Measurements from ENCODE around the gene DHX40. TPM values are rescaled to one million over a fixed set of nuclear protein-coding genes. Genes with fewer than 3 reads are reported as not detected.

DHX40 gene
- total and polyA plus RNA-seq, 2 of the 8 experiments (the other 6 are each of a cell fraction or from before 2014, with no cell fraction given), result 13.5 to 28.3 TPM

DNA sequence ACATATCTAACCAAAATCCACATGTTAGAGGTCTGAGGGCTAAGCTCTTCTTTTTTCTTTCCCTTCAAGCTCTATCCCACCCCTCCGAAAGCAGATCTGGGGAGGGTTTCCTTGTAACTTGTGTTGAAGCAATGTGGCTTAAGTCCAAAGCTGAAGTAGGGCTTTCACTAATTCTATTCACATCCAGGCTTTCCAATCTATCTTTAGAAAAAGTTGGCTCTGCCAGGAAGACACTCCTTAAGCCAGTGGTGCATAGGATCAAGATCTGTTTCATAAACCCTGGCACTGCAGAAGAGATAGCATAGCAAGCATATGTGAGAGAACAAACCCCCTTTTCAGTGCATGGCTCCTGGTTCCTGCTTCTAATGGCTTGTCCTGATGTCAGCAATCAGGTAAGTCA is 34.9 kb upstream of the DHX40 start:
- Histone ChIP-seq H4K5ac (ENCODE audit: insufficient read length, low read depth, low read length) (no peak overlapping the region), H4K20me1 (replicated peaks in 1 of 2; ENCODE audit: control insufficient read depth in 1 of 2, insufficient read depth in 2 of 2, low read length in 2 of 2) (no peaks in the 10 kb centered on the region), H3K4me1 (replicated peaks in 1 of 4; ENCODE audit: control insufficient read depth in 3 of 4, insufficient read depth in 4 of 4, low read length in 3 of 4) (no peaks in the 10 kb centered on the region), H4K8ac (ENCODE audit: extremely low read depth, insufficient read depth, low read length) (no peak overlapping the region), H3K4me2 (ENCODE audit: insufficient read depth in 1 of 2, low read depth in 2 of 2, low read length in 2 of 2) (no peak overlapping the region), H2BK120ac (replicated peaks; ENCODE audit: low read depth, low read length) (no peak overlapping the region), H3K9me3 (ENCODE audit: insufficient read depth in 2 of 2, low read depth in 1 of 2, low read length in 1 of 2) (no peaks in the 10 kb centered on the region), H3K36me3 (ENCODE audit: control insufficient read depth in 2 of 4, insufficient read depth in 4 of 4, low read length in 3 of 4) (no peaks in the 10 kb centered on the region), H2BK5ac (ENCODE audit: low read depth, low read length) (no peak overlapping the region), H3K4ac (replicated peaks; ENCODE audit: insufficient read length, low read depth, low read length) (no peak overlapping the region), H3K23ac (ENCODE audit: insufficient read length) (no peak overlapping the region), H2BK12ac (ENCODE audit: low read depth, low read length) (no peak overlapping the region), H2AFZ (ENCODE audit: low read length) (no peak overlapping the region), H2BK20ac (ENCODE audit: low read length) (no peak overlapping the region), H3K27me3 (replicated peaks in 1 of 4; ENCODE audit: control insufficient read depth in 3 of 4, extremely low read depth in 1 of 4, insufficient read depth in 3 of 4, low read length in 3 of 4) (no peaks in the 10 kb centered on the region; a peak in 1 of 7 replicates), H3K79me1 (ENCODE audit: low read depth, low read length) (no peaks in the 10 kb centered on the region), H3K14ac (ENCODE audit: insufficient read length) (no peak overlapping the region), H4K91ac (replicated peaks; ENCODE audit: insufficient read length, low read length) (no peak overlapping the region), H3K56ac (replicated peaks; ENCODE audit: insufficient read length, low read depth, low read length) (no peak overlapping the region), H2AK5ac (ENCODE audit: low read depth, low read length) (no peak overlapping the region), H2BK15ac (ENCODE audit: low read length) (no peak overlapping the region), H3K27ac (ENCODE audit: low read depth, low read length) (no peak overlapping the region), H3K79me2 (ENCODE audit: control insufficient read depth in 1 of 2, insufficient read depth in 2 of 2, low read length in 2 of 2) (no peaks in the 10 kb centered on the region), H3K18ac (ENCODE audit: extremely low read depth, low read length) (no peak overlapping the region), H3K4me3 (ENCODE audit: extremely low read depth in 1 of 4, insufficient read depth in 2 of 4, low read depth in 3 of 4, low read length in 4 of 4) (no peak overlapping the region), H3K9ac (replicated peaks in 1 of 4; ENCODE audit: extremely low read depth in 1 of 4, low read depth in 3 of 4, low read length in 3 of 4) (no peak overlapping the region), H3K23me2 (ENCODE audit: low read depth, low read length) (no peaks in the 10 kb centered on the region)
- FAIRE-seq (no peak), DNase-seq (ENCODE audit: low read depth in 1 of 2, low spot score in 2 of 2) (peak in 1 of 2 experiments; percentile 19)
- POLR2A ChIA-PET (ENCODE audit: partially characterized antibody), result interaction anchor here (0.7 kb wide), 1 partner anchor 9 kb away, joined by 3 read pairs; no protein-coding TSS in a partner anchor
- CTCF ChIA-PET (ENCODE audit: partially characterized antibody), result interaction anchor here (1.9 kb wide), 1 partner anchor 9 kb away, joined by 12 read pairs; no protein-coding TSS in a partner anchor
- 75% methylated on average over 1 of the region's 1 CpG; no CpG with 5 or more reads in 1 of the 2 experiments for WGBS, 2 experiments (ENCODE audit: extremely low coverage in 1 of 2, insufficient coverage in 1 of 2, insufficient read length in 1 of 2, insufficient replicate concordance in 2 of 2, low coverage in 1 of 2, low lambda C conversion rate in 2 of 2, missing lambda C conversion rate in 1 of 2)
- no peak for TF ChIP-seq NANOG (IDR thresholded peaks at IDR 0.05; ENCODE audit: insufficient read depth, low read depth, low read length, poor library complexity, severe bottlenecking)
- TF ChIP-seq FOSL1 (IDR thresholded peaks at IDR 0.05; ENCODE audit: insufficient read depth, low read depth, low read length), result no peak
- TF ChIP-seq TCF12 (IDR thresholded peaks at IDR 0.05; ENCODE audit: low read depth, low read length), result no peak
- no peak for TF ChIP-seq POU5F1 (IDR thresholded peaks at IDR 0.05; ENCODE audit: low read depth, low read length)
